GM21825 (cell line): ENCODE data around the gene ZFPL1.

Experiments used
- ATAC-seq: cut with Tn5 transposase; IDR thresholded peaks from one replicate; pipeline ENCODE4 v1.9.1; 2021; ENCODE audit warnings: mild to moderate bottlenecking, moderate library complexity; ENCODE audit not compliant: unreplicated experiment

Gene ZFPL1

GRCh38 chr11:65083834-65084597, at the start of gene ZFPL1, which contains the start of gene CDCA5:
ZFPL1 (plus strand) TSS chr11:65084222; CDS start chr11:65084699, 477 bp downstream.
CDCA5 (minus strand) TSS chr11:65084040; CDS start chr11:65083978, 62 bp downstream.
- peak; percentile 71 for ATAC-seq

- ATAC-seq = no peak
Observed at GRCh38 chr11:65034423-65034822, 49.6 kb upstream of the ZFPL1 start.

GRCh38 chr11:65035579-65035978, 48.4 kb upstream of the ZFPL1 start:
- no peak for ATAC-seq

- ATAC-seq = no peak
Observed at GRCh38 chr11:65036931-65037330, 47.1 kb upstream of the ZFPL1 start.

GRCh38 chr11:65040520-65040846, 43.5 kb upstream of the ZFPL1 start:
- ATAC-seq = no peak

- peak; percentile 85 for ATAC-seq
Observed at GRCh38 chr11:65040847-65041622, 43.0 kb upstream of the ZFPL1 start, which contains the start of gene SAC3D1. SAC3D1 (plus strand) TSS chr11:65041210; CDS start chr11:65041293, 83 bp downstream.

GRCh38 chr11:65042891-65043290, 41.1 kb upstream of the ZFPL1 start:
- no peak for ATAC-seq

- ATAC-seq = no peak
Observed at GRCh38 chr11:65043881-65044501, 40.0 kb upstream of the ZFPL1 start.

- no peak for ATAC-seq
Observed at GRCh38 chr11:65045061-65045460, 39.0 kb upstream of the ZFPL1 start.

- no peak for ATAC-seq
Observed at GRCh38 chr11:65045728-65046127, 38.3 kb upstream of the ZFPL1 start.

GRCh38 chr11:65047581-65048422, 36.2 kb upstream of the ZFPL1 start:
- ATAC-seq = no peak

GRCh38 chr11:65051398-65051858, 32.6 kb upstream of the ZFPL1 start:
- no peak for ATAC-seq

GRCh38 chr11:65053827-65054508, 30.1 kb upstream of the ZFPL1 start:
- no peak for ATAC-seq

GRCh38 chr11:65055538-65055937, 28.5 kb upstream of the ZFPL1 start:
- no peak for ATAC-seq

- ATAC-seq = no peak
Observed at GRCh38 chr11:65056999-65057398, 27.0 kb upstream of the ZFPL1 start.

- ATAC-seq = no peak
Observed at GRCh38 chr11:65057526-65057925, 26.5 kb upstream of the ZFPL1 start.

GRCh38 chr11:65058012-65058411, 26.0 kb upstream of the ZFPL1 start:
- ATAC-seq = no peak

- ATAC-seq = no peak
Observed at GRCh38 chr11:65058419-65059054, 25.5 kb upstream of the ZFPL1 start, which contains the start of gene NAALADL1. NAALADL1 (minus strand) TSS chr11:65058553; CDS start chr11:65058521, 32 bp downstream.

GRCh38 chr11:65059523-65059922, 24.5 kb upstream of the ZFPL1 start:
- ATAC-seq = no peak
